OCI-LY1 (cell line): Measurements from ENCODE around the gene IRF2BP2.

ENCODE experiments used
- H2AFZ ChIP-seq: fragments of 200-600 bp; sonication (generic), shearing (Covaris generic); 2 replicates; pipeline ENCODE4 v1.6.0; 2014; ENCODE audit warnings: antibody characterized with exemption, mild to moderate bottlenecking, low read length
- H3F3A ChIP-seq: fragments of 200-600 bp; sonication (generic), shearing (Covaris generic); 2 replicates; pipeline ENCODE4 v1.6.0; 2014; ENCODE audit warnings: mild to moderate bottlenecking, antibody characterized with exemption, low read length, moderate library complexity; ENCODE audit not compliant: insufficient read depth
- H3K27ac ChIP-seq: fragments of 200-600 bp; sonication (generic); 2 replicates; pipeline ENCODE4 v1.5.1; 2014; ENCODE audit warnings: low read length, mixed run types, mild to moderate bottlenecking, low read depth; ENCODE audit not compliant: poor library complexity, severe bottlenecking
- H3K27me3 ChIP-seq: fragments of 200-600 bp; sonication (generic); 2 replicates; pipeline ENCODE4 v1.6.0; 2014; ENCODE audit warnings: antibody characterized with exemption, mild to moderate bottlenecking, low read length, moderate library complexity; ENCODE audit not compliant: insufficient read depth
- H3K36me3 ChIP-seq: fragments of 200-600 bp; sonication (generic); 2 replicates; pipeline ENCODE4 v1.6.1; 2014; ENCODE audit warnings: mild to moderate bottlenecking, antibody characterized with exemption, low read length, moderate library complexity, mixed read lengths; ENCODE audit not compliant: insufficient read depth
- H3K4me1 ChIP-seq: fragments of 200-600 bp; sonication (generic); 2 replicates; pipeline ENCODE4 v1.5.1; 2014; ENCODE audit warnings: mild to moderate bottlenecking, low read length, moderate library complexity; ENCODE audit not compliant: insufficient read depth, severe bottlenecking
- H3K4me2 ChIP-seq: fragments of 200-600 bp; sonication (generic), shearing (Covaris generic); 2 replicates; pipeline ENCODE4 v1.6.1; 2014; ENCODE audit warnings: low read length
- H3K4me3 ChIP-seq: fragments of 200-600 bp; sonication (generic); 2 replicates; pipeline ENCODE4 v1.5.1; 2014; ENCODE audit warnings: low read length, low read depth, mild to moderate bottlenecking, mixed read lengths; ENCODE audit not compliant: poor library complexity, severe bottlenecking
- H3K79me2 ChIP-seq: fragments of 200-600 bp; shearing (Covaris generic); 2 replicates; pipeline ENCODE4 v1.6.1; 2016; ENCODE audit warnings: mixed run types, low read length, mixed read lengths; ENCODE audit not compliant: insufficient read depth
- H3K9ac ChIP-seq: fragments of 200-600 bp; sonication (generic), shearing (Covaris generic); 2 replicates; pipeline ENCODE4 v1.6.1; 2014; ENCODE audit warnings: mild to moderate bottlenecking, low read length, mixed read lengths
- H3K9me2 ChIP-seq: fragments of 200-600 bp; sonication (generic), shearing (Covaris generic); 2 replicates; pipeline ENCODE4 v1.6.1; 2014; ENCODE audit warnings: low read depth, mild to moderate bottlenecking, low read length, mixed read lengths
- H3K9me3 ChIP-seq: fragments of 200-600 bp; shearing (Covaris generic); 2 replicates; pipeline ENCODE4 v1.6.1; 2014; ENCODE audit warnings: low read length, mixed read lengths
- H4K20me1 ChIP-seq: fragments of 200-600 bp; sonication (generic), shearing (Covaris generic); 2 replicates; pipeline ENCODE4 v1.6.0; 2016; ENCODE audit warnings: mild to moderate bottlenecking, low read length; ENCODE audit not compliant: insufficient read depth
- EZH2 ChIP-seq: fragments of 200-600 bp; sonication (generic), shearing (Covaris generic); IDR thresholded peaks from 2 replicates; pipeline ENCODE4 v1.8.0; 2017; ENCODE audit warnings: borderline replicate concordance, mixed run types, mild to moderate bottlenecking, antibody characterized with exemption, low read length, moderate library complexity, mixed read lengths
- TF ChIP-seq, protein P1 (sequence below): fragments of 200-600 bp; sonication (generic), shearing (Covaris generic); IDR thresholded peaks from 2 replicates; pipeline ENCODE4 v1.5.1; 2017; ENCODE audit warnings: mild to moderate bottlenecking, antibody characterized with exemption, low read length, moderate library complexity, mixed read lengths

IRF2BP2 gene

DNA sequence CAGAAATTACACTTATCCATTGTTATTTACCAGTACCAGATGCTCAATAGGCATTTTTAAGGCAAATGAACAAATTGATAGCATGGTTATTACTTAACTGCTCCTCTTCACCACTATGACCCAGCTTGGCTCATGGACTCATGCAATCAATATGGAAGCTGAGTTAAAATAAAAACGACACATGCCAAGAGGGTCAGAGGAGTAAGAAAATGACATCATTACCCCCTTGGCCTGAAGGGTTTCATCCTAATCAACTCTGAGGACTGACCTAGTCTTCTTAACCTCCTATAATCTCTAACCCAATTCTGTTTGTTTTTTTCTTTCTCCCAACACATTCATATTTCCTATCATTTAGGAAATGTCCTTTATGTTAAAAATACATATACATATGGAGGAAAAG lies 41.6 kb downstream of the IRF2BP2 start:
- no peaks in the 10 kb centered on the region; the same call in 1 of the 2 replicates for H3K27me3 ChIP-seq
- TF ChIP-seq, protein P1, sequence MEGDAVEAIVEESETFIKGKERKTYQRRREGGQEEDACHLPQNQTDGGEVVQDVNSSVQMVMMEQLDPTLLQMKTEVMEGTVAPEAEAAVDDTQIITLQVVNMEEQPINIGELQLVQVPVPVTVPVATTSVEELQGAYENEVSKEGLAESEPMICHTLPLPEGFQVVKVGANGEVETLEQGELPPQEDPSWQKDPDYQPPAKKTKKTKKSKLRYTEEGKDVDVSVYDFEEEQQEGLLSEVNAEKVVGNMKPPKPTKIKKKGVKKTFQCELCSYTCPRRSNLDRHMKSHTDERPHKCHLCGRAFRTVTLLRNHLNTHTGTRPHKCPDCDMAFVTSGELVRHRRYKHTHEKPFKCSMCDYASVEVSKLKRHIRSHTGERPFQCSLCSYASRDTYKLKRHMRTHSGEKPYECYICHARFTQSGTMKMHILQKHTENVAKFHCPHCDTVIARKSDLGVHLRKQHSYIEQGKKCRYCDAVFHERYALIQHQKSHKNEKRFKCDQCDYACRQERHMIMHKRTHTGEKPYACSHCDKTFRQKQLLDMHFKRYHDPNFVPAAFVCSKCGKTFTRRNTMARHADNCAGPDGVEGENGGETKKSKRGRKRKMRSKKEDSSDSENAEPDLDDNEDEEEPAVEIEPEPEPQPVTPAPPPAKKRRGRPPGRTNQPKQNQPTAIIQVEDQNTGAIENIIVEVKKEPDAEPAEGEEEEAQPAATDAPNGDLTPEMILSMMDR = no peak
- no peak for TF ChIP-seq EZH2
- H3K4me1 ChIP-seq = no peaks in the 10 kb centered on the region
- H3K9me2 ChIP-seq = no peaks in the 10 kb centered on the region
- H3K4me2 ChIP-seq = no peak overlapping the region
- H3K36me3 ChIP-seq = no peaks in the 10 kb centered on the region
- no peaks in the 10 kb centered on the region for H3K79me2 ChIP-seq
- H3K4me3 ChIP-seq = no peak overlapping the region
- H3F3A ChIP-seq = no peaks in the 10 kb centered on the region
- no peak overlapping the region for H3K27ac ChIP-seq
- H3K9ac ChIP-seq = no peak overlapping the region
- no peaks in the 10 kb centered on the region for H4K20me1 ChIP-seq
- H2AFZ ChIP-seq = no peak overlapping the region
- H3K9me3 ChIP-seq = no peaks in the 10 kb centered on the region

DNA sequence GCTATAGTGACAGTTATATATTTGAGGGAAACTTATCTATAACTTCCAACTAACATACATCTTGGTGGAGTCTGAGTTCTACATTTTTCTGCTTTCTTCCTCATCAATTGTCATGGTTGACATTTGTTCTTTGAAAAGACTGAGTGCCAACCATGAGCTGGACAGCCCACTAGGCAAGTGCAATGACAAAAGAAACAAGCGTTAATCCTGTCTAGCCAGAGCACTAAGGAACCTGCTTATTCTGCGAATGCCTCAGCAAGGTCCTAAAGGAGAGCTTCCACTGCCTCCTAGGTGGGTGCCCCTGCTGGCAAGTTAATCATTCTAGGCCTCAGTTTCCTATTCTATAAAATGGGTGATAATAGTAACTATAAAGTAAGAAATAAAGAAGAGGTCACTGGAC lies 44.8 kb downstream of the IRF2BP2 start:
- Histone ChIP-seq H3K36me3 (no peaks in the 10 kb centered on the region), H3K9me3 (no peaks in the 10 kb centered on the region), H3F3A (no peaks in the 10 kb centered on the region), H3K4me1 (no peaks in the 10 kb centered on the region), H2AFZ (no peak overlapping the region), H3K27me3 (no peaks in the 10 kb centered on the region; the same call in 1 of the 2 replicates), H3K79me2 (no peaks in the 10 kb centered on the region), H3K4me2 (no peak overlapping the region), H3K9me2 (no peaks in the 10 kb centered on the region), H3K9ac (no peak overlapping the region), H3K27ac (no peak overlapping the region), H3K4me3 (no peak overlapping the region), H4K20me1 (no peaks in the 10 kb centered on the region)
- TF ChIP-seq, protein P1 = no peak
- no peak for TF ChIP-seq EZH2

DNA sequence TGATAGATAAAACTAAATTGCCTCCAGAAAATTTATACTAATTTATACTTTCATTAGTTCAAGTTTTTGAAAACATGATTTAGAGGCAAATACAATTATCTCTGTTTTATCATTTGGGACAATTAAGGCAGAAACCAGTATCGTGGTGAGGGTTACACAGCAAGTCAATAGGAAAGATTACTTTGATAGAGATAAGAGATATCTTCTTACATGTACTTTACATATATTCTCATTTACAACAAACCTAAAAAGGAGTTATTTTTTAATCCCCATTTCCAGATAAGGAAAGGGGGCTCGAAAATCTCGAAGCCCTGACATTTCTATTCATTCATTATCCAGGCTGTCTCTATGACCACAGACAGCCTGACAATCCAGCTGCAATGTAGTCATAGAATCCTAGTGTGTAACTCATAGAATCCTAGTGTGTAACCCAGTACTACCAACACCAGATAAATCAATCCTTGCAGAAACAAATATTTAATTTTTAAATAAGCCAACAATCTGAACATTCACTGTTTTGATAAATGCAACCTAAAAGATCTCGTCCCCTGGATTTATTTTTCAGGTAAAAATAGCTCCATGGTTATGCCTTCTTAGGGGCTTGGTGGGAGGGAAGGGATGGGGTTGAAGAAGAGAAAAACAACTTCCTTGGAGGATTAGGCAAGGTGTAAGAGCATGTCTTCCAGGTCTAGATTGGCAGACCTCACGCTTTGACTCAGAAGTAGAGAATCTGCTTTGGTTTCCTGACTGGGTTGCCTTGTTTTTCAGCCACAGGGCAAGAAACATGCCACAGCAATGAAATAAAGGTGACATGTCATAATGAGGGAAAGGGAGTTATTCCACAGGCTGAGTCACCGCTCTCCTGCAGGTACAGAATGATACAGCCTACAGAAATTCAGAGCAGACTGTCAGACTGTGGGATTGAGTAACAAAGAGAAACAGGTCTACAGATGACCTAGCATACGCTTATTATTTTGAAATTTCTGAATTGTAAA lies 45.6 kb downstream of the IRF2BP2 start:
- Histone ChIP-seq H3K4me3 (no peak overlapping the region), H3K9me3 (no peaks in the 10 kb centered on the region), H3K79me2 (no peaks in the 10 kb centered on the region), H3K4me1 (no peaks in the 10 kb centered on the region), H3K27me3 (no peaks in the 10 kb centered on the region; the same call in 1 of the 2 replicates), H3K36me3 (no peaks in the 10 kb centered on the region), H4K20me1 (no peaks in the 10 kb centered on the region), H3K4me2 (no peak overlapping the region), H3K27ac (no peak overlapping the region), H3K9me2 (no peaks in the 10 kb centered on the region), H3K9ac (no peak overlapping the region), H2AFZ (no peak overlapping the region), H3F3A (no peaks in the 10 kb centered on the region)
- TF ChIP-seq, protein P1 = no peak
- TF ChIP-seq EZH2 = no peak
